T-helper 1 cell treated with Interleukin-12 subunit alpha and Interleukin-12 subunit beta and Interleukin-4 antibody, amounts not matched to agents 30 μg/mL and 1 μg/mL, for 36 hours (primary cell): ENCODE data around the gene HTR3B.
"Not testable (repeated sequence)": the region's sequence is repeated elsewhere in the genome, so short reads cannot be mapped to it uniquely, and the experiment has no call there.

ENCODE experiments used
- H3K27ac Mint-ChIP-seq: one replicate; pipeline ENCODE4 v1.8.0; 2021; ENCODE audit warnings: mild to moderate bottlenecking, mixed read lengths
- H3K27me3 Mint-ChIP-seq: one replicate; pipeline ENCODE4 v1.8.0; 2021; ENCODE audit warnings: low read depth, mixed read lengths
- H3K36me3 Mint-ChIP-seq: one replicate; pipeline ENCODE4 v1.8.0; 2021; ENCODE audit warnings: low read depth, mixed read lengths
- H3K4me1 Mint-ChIP-seq: one replicate; pipeline ENCODE4 v1.8.0; 2021; ENCODE audit warnings: low read depth, mixed read lengths
- H3K4me3 Mint-ChIP-seq: one replicate; pipeline ENCODE4 v1.8.0; 2021; ENCODE audit warnings: mild to moderate bottlenecking, moderate library complexity, mixed read lengths
- H3K9me3 Mint-ChIP-seq: one replicate; pipeline ENCODE4 v1.8.0; 2021; ENCODE audit warnings: mixed read lengths

Gene HTR3B

GRCh38 chr11:113876074-113876797 lies 28.4 kb upstream of the HTR3B start:
- Mint-ChIP-seq H3K4me1 (peaks cover 42% of the 10 kb centered on the region), H3K27ac (peak overlapping the region; percentile 99), H3K4me3 (peak overlapping the region; percentile 100), H3K27me3 (no peaks in the 10 kb centered on the region), H3K9me3 (no peaks in the 10 kb centered on the region), H3K36me3 (peaks cover 16% of the 10 kb centered on the region)

GRCh38 chr11:113876798-113877669 lies 27.6 kb upstream of the HTR3B start:
- Mint-ChIP-seq H3K4me3 (no peak overlapping the region), H3K9me3 (no peaks in the 10 kb centered on the region), H3K27me3 (no peaks in the 10 kb centered on the region), H3K4me1 (peaks cover 37% of the 10 kb centered on the region), H3K36me3 (peaks cover 13% of the 10 kb centered on the region), H3K27ac (peak overlapping the region; percentile 72)

GRCh38 chr11:113877670-113878055 lies 26.9 kb upstream of the HTR3B start:
- Mint-ChIP-seq H3K36me3 (peaks cover 9% of the 10 kb centered on the region), H3K9me3 (no peaks in the 10 kb centered on the region), H3K4me1 (peaks cover 31% of the 10 kb centered on the region), H3K27ac (peak overlapping the region; percentile 72), H3K4me3 (no peak overlapping the region), H3K27me3 (no peaks in the 10 kb centered on the region)

- not testable (repeated sequence) for H3K4me3 Mint-ChIP-seq, H3K27ac Mint-ChIP-seq
- peaks cover 20% of the 10 kb centered on the region for H3K4me1 Mint-ChIP-seq
Measured at GRCh38 chr11:113879446-113879845, 25.1 kb upstream of the HTR3B start.

GRCh38 chr11:113880971-113881370 lies 23.6 kb upstream of the HTR3B start:
- H3K27ac Mint-ChIP-seq: no peak overlapping the region
- H3K4me3 Mint-ChIP-seq: no peak overlapping the region
- peaks cover 3% of the 10 kb centered on the region for H3K36me3 Mint-ChIP-seq
- H3K27me3 Mint-ChIP-seq: no peaks in the 10 kb centered on the region
- no peaks in the 10 kb centered on the region for H3K9me3 Mint-ChIP-seq
- H3K4me1 Mint-ChIP-seq: peaks cover 15% of the 10 kb centered on the region

More at GRCh38 chr11:113879446-113879845, 25.1 kb upstream of the HTR3B start:
- H3K36me3 Mint-ChIP-seq, H3K27me3 Mint-ChIP-seq, H3K9me3 Mint-ChIP-seq: not testable (repeated sequence)

- Mint-ChIP-seq H3K9me3 (no peaks in the 10 kb centered on the region), H3K27me3 (peaks cover 5% of the 10 kb centered on the region), H3K4me3 (no peak overlapping the region), H3K4me1 (peaks cover 8% of the 10 kb centered on the region), H3K27ac (no peak overlapping the region), H3K36me3 (peaks cover 3% of the 10 kb centered on the region)
Measured at GRCh38 chr11:113881856-113882255, 22.7 kb upstream of the HTR3B start.

- no peaks in the 10 kb centered on the region for H3K9me3 Mint-ChIP-seq
- H3K27ac Mint-ChIP-seq: no peak overlapping the region
- H3K27me3 Mint-ChIP-seq: peaks cover 5% of the 10 kb centered on the region
- H3K4me1 Mint-ChIP-seq: no peaks in the 10 kb centered on the region
- H3K4me3 Mint-ChIP-seq: no peak overlapping the region
- H3K36me3 Mint-ChIP-seq: no peaks in the 10 kb centered on the region
Measured at GRCh38 chr11:113884361-113884836, 20.2 kb upstream of the HTR3B start.

- Mint-ChIP-seq H3K27me3 (peaks cover 5% of the 10 kb centered on the region), H3K27ac (no peak overlapping the region), H3K4me3 (no peak overlapping the region), H3K4me1 (no peaks in the 10 kb centered on the region), H3K36me3 (no peaks in the 10 kb centered on the region), H3K9me3 (no peaks in the 10 kb centered on the region)
Measured at GRCh38 chr11:113885897-113886296, 18.7 kb upstream of the HTR3B start.

- no peaks in the 10 kb centered on the region for H3K9me3 Mint-ChIP-seq
- no peaks in the 10 kb centered on the region for H3K4me1 Mint-ChIP-seq
- no peak overlapping the region for H3K27ac Mint-ChIP-seq
- no peak overlapping the region for H3K4me3 Mint-ChIP-seq
- peaks cover 5% of the 10 kb centered on the region for H3K27me3 Mint-ChIP-seq
- H3K36me3 Mint-ChIP-seq: no peaks in the 10 kb centered on the region
Measured at GRCh38 chr11:113888848-113889247, 15.7 kb upstream of the HTR3B start.

- Mint-ChIP-seq H3K36me3 (no peaks in the 10 kb centered on the region), H3K9me3 (no peaks in the 10 kb centered on the region), H3K27me3 (peaks cover 12% of the 10 kb centered on the region), H3K4me1 (peaks cover 4% of the 10 kb centered on the region), H3K27ac (no peak overlapping the region), H3K4me3 (no peak overlapping the region)
Measured at GRCh38 chr11:113894421-113894996, 10.1 kb upstream of the HTR3B start.

- H3K9me3 Mint-ChIP-seq: no peaks in the 10 kb centered on the region
- H3K27ac Mint-ChIP-seq: no peak overlapping the region
- peaks cover 4% of the 10 kb centered on the region for H3K4me1 Mint-ChIP-seq
- H3K36me3 Mint-ChIP-seq: no peaks in the 10 kb centered on the region
- H3K27me3 Mint-ChIP-seq: peaks cover 13% of the 10 kb centered on the region
- no peak overlapping the region for H3K4me3 Mint-ChIP-seq
Measured at GRCh38 chr11:113895367-113896155, 9.0 kb upstream of the HTR3B start.

GRCh38 chr11:113896156-113896879 lies 8.3 kb upstream of the HTR3B start:
- Mint-ChIP-seq H3K27ac (no peak overlapping the region), H3K36me3 (no peaks in the 10 kb centered on the region), H3K4me1 (peaks cover 4% of the 10 kb centered on the region), H3K4me3 (no peak overlapping the region), H3K9me3 (no peaks in the 10 kb centered on the region), H3K27me3 (peaks cover 18% of the 10 kb centered on the region)

GRCh38 chr11:113901141-113901540 lies 3.5 kb upstream of the HTR3B start:
- peaks cover 32% of the 10 kb centered on the region for H3K27me3 Mint-ChIP-seq
- peaks cover 1% of the 10 kb centered on the region for H3K4me1 Mint-ChIP-seq

More at GRCh38 chr11:113901141-113901540, 3.5 kb upstream of the HTR3B start:
- no peak overlapping the region for H3K4me3 Mint-ChIP-seq
- H3K36me3 Mint-ChIP-seq: no peaks in the 10 kb centered on the region
- no peaks in the 10 kb centered on the region for H3K9me3 Mint-ChIP-seq
- H3K27ac Mint-ChIP-seq: no peak overlapping the region
